Measurements from ENCODE around the gene AKAP1.

AKAP1 gene

GRCh38 chr17:57165754-57166153 lies 80.7 kb downstream of the AKAP1 start:
- H3K27ac ChIP-seq, result no peak overlapping the region
- TF ChIP-seq, protein P1, sequence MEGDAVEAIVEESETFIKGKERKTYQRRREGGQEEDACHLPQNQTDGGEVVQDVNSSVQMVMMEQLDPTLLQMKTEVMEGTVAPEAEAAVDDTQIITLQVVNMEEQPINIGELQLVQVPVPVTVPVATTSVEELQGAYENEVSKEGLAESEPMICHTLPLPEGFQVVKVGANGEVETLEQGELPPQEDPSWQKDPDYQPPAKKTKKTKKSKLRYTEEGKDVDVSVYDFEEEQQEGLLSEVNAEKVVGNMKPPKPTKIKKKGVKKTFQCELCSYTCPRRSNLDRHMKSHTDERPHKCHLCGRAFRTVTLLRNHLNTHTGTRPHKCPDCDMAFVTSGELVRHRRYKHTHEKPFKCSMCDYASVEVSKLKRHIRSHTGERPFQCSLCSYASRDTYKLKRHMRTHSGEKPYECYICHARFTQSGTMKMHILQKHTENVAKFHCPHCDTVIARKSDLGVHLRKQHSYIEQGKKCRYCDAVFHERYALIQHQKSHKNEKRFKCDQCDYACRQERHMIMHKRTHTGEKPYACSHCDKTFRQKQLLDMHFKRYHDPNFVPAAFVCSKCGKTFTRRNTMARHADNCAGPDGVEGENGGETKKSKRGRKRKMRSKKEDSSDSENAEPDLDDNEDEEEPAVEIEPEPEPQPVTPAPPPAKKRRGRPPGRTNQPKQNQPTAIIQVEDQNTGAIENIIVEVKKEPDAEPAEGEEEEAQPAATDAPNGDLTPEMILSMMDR (IDR thresholded peaks at IDR 0.05; ENCODE audit: low read depth, low read length), result no peak
- peaks cover 2% of the 10 kb centered on the region for H3K9me3 ChIP-seq (ENCODE audit: severe bottlenecking)
- H3K4me3 ChIP-seq (ENCODE audit: low read depth, low read length), result no peak overlapping the region
- DNase-seq, result no peak
- no peaks in the 10 kb centered on the region for H3K36me3 ChIP-seq
- H3K27me3 ChIP-seq (ENCODE audit: insufficient read depth, low read depth, severe bottlenecking), result no peaks in the 10 kb centered on the region

DNA sequence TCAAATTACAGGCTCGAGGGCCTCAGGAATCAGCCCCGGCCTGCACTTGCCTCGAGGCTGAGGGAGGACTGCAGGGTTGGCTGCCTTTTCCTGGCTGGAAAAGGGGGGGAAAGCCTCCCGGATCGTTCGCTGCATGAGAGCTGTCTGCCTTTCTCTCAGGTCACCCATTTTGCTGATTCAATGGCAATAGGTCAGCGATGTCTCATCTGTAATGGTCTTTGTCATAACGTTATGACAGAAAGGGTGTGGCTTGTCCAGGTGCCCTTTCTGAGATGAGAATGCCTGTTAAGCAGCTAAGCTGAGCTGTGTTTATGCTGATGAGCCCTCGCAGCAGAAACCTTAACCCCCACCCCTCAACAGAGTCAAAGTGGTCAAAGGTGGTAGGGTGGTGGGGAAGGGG lies 81.8 kb downstream of the AKAP1 start:
- no peak for DNase-seq

GRCh38 chr17:57168695-57169094 lies 83.6 kb downstream of the AKAP1 start:
- no peak for DNase-seq
- Histone ChIP-seq H3K4me3 (ENCODE audit: low read depth, low read length) (no peak overlapping the region), H3K27me3 (ENCODE audit: insufficient read depth, low read depth, severe bottlenecking) (no peaks in the 10 kb centered on the region), H3K27ac (no peak overlapping the region), H3K9me3 (ENCODE audit: severe bottlenecking) (no peaks in the 10 kb centered on the region), H3K36me3 (no peaks in the 10 kb centered on the region)
- TF ChIP-seq, protein P1 (IDR thresholded peaks at IDR 0.05; ENCODE audit: low read depth, low read length), result no peak

More for the DNA sequence above, 81.8 kb downstream of the AKAP1 start:
- Histone ChIP-seq H3K36me3 (no peaks in the 10 kb centered on the region), H3K27ac (no peak overlapping the region), H3K27me3 (ENCODE audit: insufficient read depth, low read depth, severe bottlenecking) (no peaks in the 10 kb centered on the region), H3K9me3 (ENCODE audit: severe bottlenecking) (no peaks in the 10 kb centered on the region), H3K4me3 (ENCODE audit: low read depth, low read length) (no peak overlapping the region)
- TF ChIP-seq, protein P1 (IDR thresholded peaks at IDR 0.05; ENCODE audit: low read depth, low read length), result no peak

- Histone ChIP-seq H3K27ac (no peak overlapping the region), H3K27me3 (ENCODE audit: insufficient read depth, low read depth, severe bottlenecking) (no peaks in the 10 kb centered on the region), H3K4me3 (ENCODE audit: low read depth, low read length) (no peak overlapping the region), H3K36me3 (no peaks in the 10 kb centered on the region), H3K9me3 (ENCODE audit: severe bottlenecking) (no peaks in the 10 kb centered on the region)
- TF ChIP-seq, protein P1 (IDR thresholded peaks at IDR 0.05; ENCODE audit: low read depth, low read length), result no peak
- no peak for DNase-seq
Observed at GRCh38 chr17:57170866-57171265, 85.8 kb downstream of the AKAP1 start.

All from WERI-Rb-1 (cell line).